Liver (tissue), 3 donors: ENCODE results near the gene AP2A2.

Experiments
- CTCF ChIP-seq: fragments of 150-350 bp; IDR thresholded peaks from 2 replicates; pipeline ENCODE4 v1.5.1; 2017; ENCODE audit warnings: improper control_type of control experiment, low read depth, low read length; ENCODE audit not compliant: missing input control
- EGR1 ChIP-seq, 2 donors: IDR thresholded peaks; 2 replicates each; pipeline ENCODE4 v1.6.1; 2016 to 2018; ENCODE audit warnings: antibody characterized with exemption in 2 of 2, low read depth in 2 of 2
- FOXA1 ChIP-seq: IDR thresholded peaks from 2 replicates; pipeline ENCODE4 v1.6.1; 2016; ENCODE audit warnings: antibody characterized with exemption
- GABPA ChIP-seq, 2 donors: IDR thresholded peaks in 1 of 2; conservative IDR thresholded peaks in 1 of 2; 2 replicates each; pipeline ENCODE4 v1.6.1; 2016; ENCODE audit warnings: antibody characterized with exemption in 2 of 2, mild to moderate bottlenecking in 1 of 2, moderate library complexity in 1 of 2
- JUND ChIP-seq, 2 donors: IDR thresholded peaks; 2 replicates each; pipeline ENCODE4 v1.6.1; 2016; ENCODE audit warnings: antibody characterized with exemption in 2 of 2
- MAX ChIP-seq: IDR thresholded peaks from 2 replicates; pipeline ENCODE4 v1.6.1; 2016; ENCODE audit warnings: antibody characterized with exemption
- RAD21 ChIP-seq, 2 donors: IDR thresholded peaks; 2 replicates each; pipeline ENCODE4 v1.6.1; 2016; ENCODE audit warnings: antibody characterized with exemption in 2 of 2, mild to moderate bottlenecking in 2 of 2
- RXRA ChIP-seq, 2 donors: IDR thresholded peaks; 2 replicates each; pipeline ENCODE4 v1.6.1; 2017 to 2018; ENCODE audit warnings: antibody characterized with exemption in 2 of 2, mild to moderate bottlenecking in 1 of 2
- SP1 ChIP-seq: IDR thresholded peaks from 2 replicates; pipeline ENCODE4 v1.6.1; 2018; ENCODE audit warnings: antibody characterized with exemption, mild to moderate bottlenecking
- TAF1 ChIP-seq: conservative IDR thresholded peaks from 2 replicates; pipeline ENCODE4 v1.6.1; 2016; ENCODE audit warnings: antibody characterized with exemption, mild to moderate bottlenecking
- YY1 ChIP-seq: IDR thresholded peaks from 2 replicates; pipeline ENCODE4 v1.6.1; 2016; ENCODE audit warnings: antibody characterized with exemption, mild to moderate bottlenecking
- TF ChIP-seq, protein P1 (sequence below): IDR thresholded peaks from 2 replicates; pipeline ENCODE4 v1.6.1; 2016; ENCODE audit warnings: antibody characterized with exemption, mild to moderate bottlenecking
- donor health status: healthy.
- donor health status: healthy.

DNA sequence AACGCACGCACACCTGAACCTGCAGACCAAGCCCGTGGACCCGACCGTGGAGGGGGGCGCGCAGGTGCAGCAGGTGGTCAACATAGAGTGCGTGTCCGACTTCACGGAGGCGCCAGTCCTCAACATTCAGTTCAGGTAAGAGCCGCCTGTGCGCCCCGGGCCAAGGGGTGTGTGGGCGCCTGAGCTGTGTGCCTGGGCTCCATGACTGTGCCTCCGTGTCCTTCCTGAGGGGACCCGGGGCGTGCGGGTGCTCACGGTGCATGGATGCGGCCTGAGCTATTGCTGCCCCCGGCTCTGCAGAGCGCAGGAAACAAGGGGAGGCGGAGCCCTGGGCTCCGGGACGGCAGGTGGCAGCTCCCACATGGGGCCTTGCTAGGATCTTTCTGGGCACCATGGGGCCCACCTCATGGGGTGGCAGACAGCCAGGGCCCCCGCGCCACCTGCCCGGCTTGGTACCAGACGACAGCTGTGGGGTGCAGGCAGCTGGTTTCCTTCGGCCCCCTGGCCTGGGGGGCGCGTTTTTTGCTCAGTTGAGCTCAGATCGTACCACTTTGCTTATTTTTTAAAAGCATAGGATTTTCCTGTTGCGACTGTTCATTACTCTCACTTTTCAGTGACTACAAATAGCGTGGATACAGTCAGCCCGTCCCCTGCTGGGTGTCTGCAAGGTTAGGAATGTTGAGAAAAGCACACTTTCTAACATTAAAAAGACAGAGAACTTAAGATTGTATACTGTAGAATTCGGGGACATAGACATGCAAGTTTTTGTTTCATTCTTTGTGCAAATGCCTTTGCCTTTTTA is 82.5 kb downstream of the AP2A2 start:
- TF ChIP-seq CTCF (no peak), EGR1 (IDR thresholded peaks at IDR 0.05; ENCODE audit: low read depth in 2 of 2) (no peak), RXRA (IDR thresholded peaks at IDR 0.05) (no peak), JUND (IDR thresholded peaks at IDR 0.05) (no peak), MAX (no peak), YY1 (no peak), TAF1 (no peak), SP1 (no peak), RAD21 (IDR thresholded peaks at IDR 0.05) (no peak), GABPA (IDR thresholded peaks at IDR 0.05 in 1 of 2, conservative IDR thresholded peaks at IDR 0.05 in 1 of 2) (no peak), FOXA1 (no peak)
- TF ChIP-seq, protein P1, sequence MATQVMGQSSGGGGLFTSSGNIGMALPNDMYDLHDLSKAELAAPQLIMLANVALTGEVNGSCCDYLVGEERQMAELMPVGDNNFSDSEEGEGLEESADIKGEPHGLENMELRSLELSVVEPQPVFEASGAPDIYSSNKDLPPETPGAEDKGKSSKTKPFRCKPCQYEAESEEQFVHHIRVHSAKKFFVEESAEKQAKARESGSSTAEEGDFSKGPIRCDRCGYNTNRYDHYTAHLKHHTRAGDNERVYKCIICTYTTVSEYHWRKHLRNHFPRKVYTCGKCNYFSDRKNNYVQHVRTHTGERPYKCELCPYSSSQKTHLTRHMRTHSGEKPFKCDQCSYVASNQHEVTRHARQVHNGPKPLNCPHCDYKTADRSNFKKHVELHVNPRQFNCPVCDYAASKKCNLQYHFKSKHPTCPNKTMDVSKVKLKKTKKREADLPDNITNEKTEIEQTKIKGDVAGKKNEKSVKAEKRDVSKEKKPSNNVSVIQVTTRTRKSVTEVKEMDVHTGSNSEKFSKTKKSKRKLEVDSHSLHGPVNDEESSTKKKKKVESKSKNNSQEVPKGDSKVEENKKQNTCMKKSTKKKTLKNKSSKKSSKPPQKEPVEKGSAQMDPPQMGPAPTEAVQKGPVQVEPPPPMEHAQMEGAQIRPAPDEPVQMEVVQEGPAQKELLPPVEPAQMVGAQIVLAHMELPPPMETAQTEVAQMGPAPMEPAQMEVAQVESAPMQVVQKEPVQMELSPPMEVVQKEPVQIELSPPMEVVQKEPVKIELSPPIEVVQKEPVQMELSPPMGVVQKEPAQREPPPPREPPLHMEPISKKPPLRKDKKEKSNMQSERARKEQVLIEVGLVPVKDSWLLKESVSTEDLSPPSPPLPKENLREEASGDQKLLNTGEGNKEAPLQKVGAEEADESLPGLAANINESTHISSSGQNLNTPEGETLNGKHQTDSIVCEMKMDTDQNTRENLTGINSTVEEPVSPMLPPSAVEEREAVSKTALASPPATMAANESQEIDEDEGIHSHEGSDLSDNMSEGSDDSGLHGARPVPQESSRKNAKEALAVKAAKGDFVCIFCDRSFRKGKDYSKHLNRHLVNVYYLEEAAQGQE: no peak
